Neural cell (in vitro differentiated cells): Measurements from ENCODE around the gene NUBP1. TPM values are rescaled to one million over a fixed set of nuclear protein-coding genes. Genes with fewer than 3 reads are reported as not detected.

Source experiments
- H2AFZ ChIP-seq: fragments of 200-600, 300-800 bp; sonication (generic), shearing (Covaris generic); 2 replicates; pipeline ENCODE4 v1.6.0; 2014; ENCODE audit warnings: low read depth, mild to moderate bottlenecking, antibody characterized with exemption, low read length, moderate library complexity
- H3F3A ChIP-seq: fragments of 200-600 bp; shearing (Covaris generic); 2 replicates; pipeline ENCODE4 v1.6.1; 2016; ENCODE audit warnings: mild to moderate bottlenecking, moderate library complexity, mixed read lengths, antibody characterized with exemption, low read length; ENCODE audit not compliant: insufficient read depth, poor library complexity, severe bottlenecking
- H3K27ac ChIP-seq: fragments of 200-600, 300-800 bp; sonication (generic), shearing (Covaris generic); 2 replicates; pipeline ENCODE4 v1.5.1; 2014; ENCODE audit warnings: mild to moderate bottlenecking, low read length, moderate library complexity
- H3K27me3 ChIP-seq: fragments of 300-800, 200-600 bp; sonication (generic), shearing (Covaris generic); 2 replicates; pipeline ENCODE4 v1.6.0; 2014; ENCODE audit warnings: mild to moderate bottlenecking, low read depth, low read length, moderate library complexity; ENCODE audit not compliant: insufficient read depth
- H3K36me3 ChIP-seq: fragments of 300-800, 200-600 bp; sonication (generic), shearing (Covaris generic); 2 replicates; pipeline ENCODE4 v1.5.1; 2014; ENCODE audit warnings: mild to moderate bottlenecking, antibody characterized with exemption, low read length, moderate library complexity; ENCODE audit not compliant: insufficient read depth
- H3K4me2 ChIP-seq: fragments of 300-800, 200-600 bp; sonication (generic), shearing (Covaris generic); 2 replicates; pipeline ENCODE4 v1.6.0; 2014; ENCODE audit warnings: mild to moderate bottlenecking, low read length
- H3K4me3 ChIP-seq: fragments of 300-800, 200-600 bp; sonication (generic), shearing (Covaris generic); 2 replicates; pipeline ENCODE4 v1.5.1; 2014; ENCODE audit warnings: mild to moderate bottlenecking, low read length, moderate library complexity
- H3K79me2 ChIP-seq: fragments of 200-600 bp; shearing (Covaris generic); replicated peaks from 2 replicates; pipeline ENCODE4 v1.6.0; 2014; ENCODE audit warnings: mild to moderate bottlenecking, low read length, moderate library complexity; ENCODE audit not compliant: insufficient read depth
- H3K9ac ChIP-seq: fragments of 300-800, 200-600 bp; sonication (generic), shearing (Covaris generic); 2 replicates; pipeline ENCODE4 v1.6.1; 2016; ENCODE audit warnings: mild to moderate bottlenecking, low read length, mixed read lengths
- H3K9me2 ChIP-seq: fragments of 200-600 bp; shearing (Covaris generic); 2 replicates; pipeline ENCODE4 v1.6.1; 2016; ENCODE audit warnings: mild to moderate bottlenecking, low read length, mixed read lengths; ENCODE audit not compliant: insufficient read depth
- H3K9me3 ChIP-seq: fragments of 200-600, 300-800 bp; sonication (generic), shearing (Covaris generic); 2 replicates; pipeline ENCODE4 v1.6.1; 2016; ENCODE audit warnings: mild to moderate bottlenecking, mixed run types, low read length, moderate library complexity, mixed read lengths
- H4K20me1 ChIP-seq: fragments of 200-600 bp; shearing (Covaris generic); 2 replicates; pipeline ENCODE4 v1.6.1; 2016; ENCODE audit warnings: mild to moderate bottlenecking, mixed run types; ENCODE audit not compliant: insufficient read depth
- EP300 ChIP-seq: fragments of 450-650 bp; conservative IDR thresholded peaks from 2 replicates; pipeline ENCODE4 v1.6.1; 2014; ENCODE audit warnings: antibody characterized with exemption, mild to moderate bottlenecking, moderate library complexity; ENCODE audit not compliant: poor library complexity, severe bottlenecking
- EZH2 ChIP-seq: fragments of 200-600, 300-800 bp; shearing (Covaris generic), sonication (generic); IDR thresholded peaks from 2 replicates; pipeline ENCODE4 v1.6.1; 2014; ENCODE audit warnings: antibody characterized with exemption, low read length, borderline replicate concordance, mild to moderate bottlenecking; ENCODE audit not compliant: insufficient read depth, poor library complexity, severe bottlenecking
- MXI1 ChIP-seq: fragments of 450-650 bp; conservative IDR thresholded peaks from 2 replicates; pipeline ENCODE4 v1.6.1; 2014; ENCODE audit warnings: antibody characterized with exemption, mild to moderate bottlenecking; ENCODE audit not compliant: poor library complexity, severe bottlenecking
- POLR2AphosphoS5 ChIP-seq: IDR thresholded peaks from 2 replicates; pipeline ENCODE4 v1.6.1; 2012
- RAD21 ChIP-seq: fragments of 450-650 bp; conservative IDR thresholded peaks from 2 replicates; pipeline ENCODE4 v1.6.1; 2014; ENCODE audit warnings: antibody characterized with exemption, mild to moderate bottlenecking, moderate library complexity
- SMC3 ChIP-seq: fragments of 450-650 bp; conservative IDR thresholded peaks from 2 replicates; pipeline ENCODE4 v1.6.1; 2014; ENCODE audit warnings: antibody characterized with exemption, mild to moderate bottlenecking, moderate library complexity; ENCODE audit not compliant: poor library complexity
- TAF1 ChIP-seq: IDR thresholded peaks from 2 replicates; pipeline ENCODE4 v1.6.1; 2012; ENCODE audit warnings: low read depth
- polyA plus RNA-seq: library from polyadenylated mRNA; depleted of rRNA; stranded (reverse); fragments of >200 nt; gene quantifications from 2 replicates; pipeline ENCODE4 v1.2.3, GENCODE V29; 2014
- TF ChIP-seq, protein P1 (sequence below): fragments of 450-650 bp; IDR thresholded peaks from 2 replicates; pipeline ENCODE4 v1.5.1; 2014; ENCODE audit warnings: antibody characterized with exemption, mild to moderate bottlenecking, moderate library complexity; ENCODE audit not compliant: poor library complexity, severe bottlenecking
- TF ChIP-seq, protein P2 (sequence below): IDR thresholded peaks from 2 replicates; pipeline ENCODE4 v1.6.1; 2012; ENCODE audit warnings: borderline replicate concordance

Gene NUBP1
- polyA plus RNA-seq, 1 donor from 2014 or later = 19.7 TPM

DNA sequence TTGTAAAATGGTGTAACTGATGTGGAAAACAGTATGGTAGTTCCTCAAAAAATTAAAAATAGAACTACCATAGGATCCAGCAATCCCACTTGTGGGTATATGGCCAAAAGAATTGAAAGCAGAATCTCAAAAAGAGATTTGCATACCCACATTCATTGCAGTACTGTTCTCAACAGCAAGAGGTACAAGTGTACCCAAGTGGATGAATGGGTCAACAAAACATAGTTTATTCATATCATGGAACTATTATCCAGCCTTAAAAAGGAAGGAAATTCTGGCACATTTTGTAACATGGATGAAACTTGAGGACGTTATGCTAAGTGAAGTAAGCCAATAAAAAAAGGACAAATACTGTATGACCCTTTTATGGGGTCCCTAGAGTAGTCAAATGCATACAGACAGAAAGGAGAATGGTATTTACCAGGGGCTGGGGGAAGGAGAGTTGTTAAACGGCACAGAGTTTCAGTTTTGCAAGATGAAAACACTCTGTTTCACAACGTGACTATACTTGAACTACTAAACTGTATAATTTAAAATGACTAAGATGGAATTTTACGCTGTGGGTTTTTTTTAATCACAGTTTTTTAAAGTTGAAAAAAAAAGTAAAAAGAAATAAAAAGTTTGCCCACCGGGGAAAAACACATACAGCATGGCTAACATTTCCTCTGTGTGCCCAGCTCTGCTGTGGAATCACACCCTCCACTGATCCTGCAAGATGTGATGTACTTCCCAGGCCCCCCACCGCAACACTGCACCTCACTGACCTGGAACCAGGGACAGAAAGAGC lies 68.9 kb downstream of the NUBP1 start:
- Histone ChIP-seq H3K36me3 (no peaks in the 10 kb centered on the region), H3K4me2 (no peak overlapping the region), H3F3A (no peaks in the 10 kb centered on the region), H3K9ac (no peak overlapping the region), H3K27ac (no peak overlapping the region), H3K9me2 (no peaks in the 10 kb centered on the region), H3K9me3 (no peaks in the 10 kb centered on the region), H3K27me3 (no peaks in the 10 kb centered on the region), H4K20me1 (no peaks in the 10 kb centered on the region), H3K79me2 (no peaks in the 10 kb centered on the region), H2AFZ (no peak overlapping the region), H3K4me3 (no peak overlapping the region)
- TF ChIP-seq, protein P1, sequence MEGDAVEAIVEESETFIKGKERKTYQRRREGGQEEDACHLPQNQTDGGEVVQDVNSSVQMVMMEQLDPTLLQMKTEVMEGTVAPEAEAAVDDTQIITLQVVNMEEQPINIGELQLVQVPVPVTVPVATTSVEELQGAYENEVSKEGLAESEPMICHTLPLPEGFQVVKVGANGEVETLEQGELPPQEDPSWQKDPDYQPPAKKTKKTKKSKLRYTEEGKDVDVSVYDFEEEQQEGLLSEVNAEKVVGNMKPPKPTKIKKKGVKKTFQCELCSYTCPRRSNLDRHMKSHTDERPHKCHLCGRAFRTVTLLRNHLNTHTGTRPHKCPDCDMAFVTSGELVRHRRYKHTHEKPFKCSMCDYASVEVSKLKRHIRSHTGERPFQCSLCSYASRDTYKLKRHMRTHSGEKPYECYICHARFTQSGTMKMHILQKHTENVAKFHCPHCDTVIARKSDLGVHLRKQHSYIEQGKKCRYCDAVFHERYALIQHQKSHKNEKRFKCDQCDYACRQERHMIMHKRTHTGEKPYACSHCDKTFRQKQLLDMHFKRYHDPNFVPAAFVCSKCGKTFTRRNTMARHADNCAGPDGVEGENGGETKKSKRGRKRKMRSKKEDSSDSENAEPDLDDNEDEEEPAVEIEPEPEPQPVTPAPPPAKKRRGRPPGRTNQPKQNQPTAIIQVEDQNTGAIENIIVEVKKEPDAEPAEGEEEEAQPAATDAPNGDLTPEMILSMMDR = no peak
- TF ChIP-seq POLR2AphosphoS5 (no peak), RAD21 (no peak), SMC3 (no peak), MXI1 (no peak)
- TF ChIP-seq, protein P2, sequence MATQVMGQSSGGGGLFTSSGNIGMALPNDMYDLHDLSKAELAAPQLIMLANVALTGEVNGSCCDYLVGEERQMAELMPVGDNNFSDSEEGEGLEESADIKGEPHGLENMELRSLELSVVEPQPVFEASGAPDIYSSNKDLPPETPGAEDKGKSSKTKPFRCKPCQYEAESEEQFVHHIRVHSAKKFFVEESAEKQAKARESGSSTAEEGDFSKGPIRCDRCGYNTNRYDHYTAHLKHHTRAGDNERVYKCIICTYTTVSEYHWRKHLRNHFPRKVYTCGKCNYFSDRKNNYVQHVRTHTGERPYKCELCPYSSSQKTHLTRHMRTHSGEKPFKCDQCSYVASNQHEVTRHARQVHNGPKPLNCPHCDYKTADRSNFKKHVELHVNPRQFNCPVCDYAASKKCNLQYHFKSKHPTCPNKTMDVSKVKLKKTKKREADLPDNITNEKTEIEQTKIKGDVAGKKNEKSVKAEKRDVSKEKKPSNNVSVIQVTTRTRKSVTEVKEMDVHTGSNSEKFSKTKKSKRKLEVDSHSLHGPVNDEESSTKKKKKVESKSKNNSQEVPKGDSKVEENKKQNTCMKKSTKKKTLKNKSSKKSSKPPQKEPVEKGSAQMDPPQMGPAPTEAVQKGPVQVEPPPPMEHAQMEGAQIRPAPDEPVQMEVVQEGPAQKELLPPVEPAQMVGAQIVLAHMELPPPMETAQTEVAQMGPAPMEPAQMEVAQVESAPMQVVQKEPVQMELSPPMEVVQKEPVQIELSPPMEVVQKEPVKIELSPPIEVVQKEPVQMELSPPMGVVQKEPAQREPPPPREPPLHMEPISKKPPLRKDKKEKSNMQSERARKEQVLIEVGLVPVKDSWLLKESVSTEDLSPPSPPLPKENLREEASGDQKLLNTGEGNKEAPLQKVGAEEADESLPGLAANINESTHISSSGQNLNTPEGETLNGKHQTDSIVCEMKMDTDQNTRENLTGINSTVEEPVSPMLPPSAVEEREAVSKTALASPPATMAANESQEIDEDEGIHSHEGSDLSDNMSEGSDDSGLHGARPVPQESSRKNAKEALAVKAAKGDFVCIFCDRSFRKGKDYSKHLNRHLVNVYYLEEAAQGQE = no peak

DNA sequence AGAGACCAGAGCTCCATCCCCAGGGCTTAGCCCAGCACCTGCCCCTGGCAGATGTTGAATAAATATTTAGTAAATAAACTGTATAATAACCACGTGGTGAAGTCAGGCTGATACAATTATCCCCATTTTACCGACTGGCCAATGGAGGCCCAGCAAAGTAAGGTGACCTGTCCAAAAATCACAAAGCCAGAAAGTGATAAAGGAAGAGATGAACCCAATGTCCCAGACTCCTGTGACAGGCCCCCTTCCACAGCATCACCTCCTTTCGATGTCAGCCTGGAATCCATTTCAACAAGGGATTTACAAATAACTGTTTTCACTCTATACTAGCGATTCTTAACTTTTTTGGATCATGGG lies 69.4 kb downstream of the NUBP1 start:
- Histone ChIP-seq H3K27me3 (no peaks in the 10 kb centered on the region), H2AFZ (no peak overlapping the region), H3K4me2 (no peak overlapping the region), H3K9me2 (no peaks in the 10 kb centered on the region), H3K79me2 (no peaks in the 10 kb centered on the region), H3K27ac (no peak overlapping the region), H3F3A (no peaks in the 10 kb centered on the region), H3K36me3 (no peaks in the 10 kb centered on the region), H3K9me3 (no peaks in the 10 kb centered on the region), H4K20me1 (no peaks in the 10 kb centered on the region), H3K4me3 (no peak overlapping the region), H3K9ac (no peak overlapping the region)
- TF ChIP-seq SMC3 (no peak), EP300 (no peak), MXI1 (no peak), POLR2AphosphoS5 (no peak), EZH2 (no peak), TAF1 (no peak), RAD21 (no peak)
- TF ChIP-seq, protein P2 = no peak
- TF ChIP-seq, protein P1 = no peak
